HG03558 (cell line): ENCODE results near the gene CXCR5.
"Not testable (repeated sequence)": the region's sequence is repeated elsewhere in the genome, so short reads cannot be mapped to it uniquely, and the experiment has no call there.

Source experiments
- ATAC-seq: cut with Tn5 transposase; IDR thresholded peaks from one replicate; pipeline ENCODE4 v1.9.1; 2021; ENCODE audit warnings: moderate number of reproducible peaks; ENCODE audit not compliant: unreplicated experiment; ENCODE audit errors: extremely low read depth

Gene CXCR5

GRCh38 chr11:118883368-118884071, at the start of gene CXCR5:
CXCR5 (plus strand) TSS chr11:118883892; CDS start chr11:118883942, 50 bp downstream.
- peak; percentile 42 for ATAC-seq

- ATAC-seq, result no peak
Observed at GRCh38 chr11:118834427-118835028, 49.2 kb upstream of the CXCR5 start.

- ATAC-seq, result no peak
Observed at GRCh38 chr11:118837868-118838267, 45.8 kb upstream of the CXCR5 start.

- no peak for ATAC-seq
Observed at GRCh38 chr11:118838905-118839553, 44.7 kb upstream of the CXCR5 start.

- no peak for ATAC-seq
Observed at GRCh38 chr11:118841469-118842242, 42.0 kb upstream of the CXCR5 start.

- no peak for ATAC-seq
Observed at GRCh38 chr11:118842369-118842768, 41.3 kb upstream of the CXCR5 start.

- not testable (repeated sequence) for ATAC-seq
Observed at GRCh38 chr11:118842843-118843242, 40.8 kb upstream of the CXCR5 start.

- no peak for ATAC-seq
Observed at GRCh38 chr11:118843565-118843964, 40.1 kb upstream of the CXCR5 start.

- ATAC-seq, result no peak
Observed at GRCh38 chr11:118845369-118845768, 38.3 kb upstream of the CXCR5 start.

- no peak for ATAC-seq
Observed at GRCh38 chr11:118846181-118846935, 37.3 kb upstream of the CXCR5 start.

GRCh38 chr11:118849825-118850224, 33.9 kb upstream of the CXCR5 start:
- ATAC-seq, result no peak

GRCh38 chr11:118851970-118852369, 31.7 kb upstream of the CXCR5 start:
- ATAC-seq, result no peak

- no peak for ATAC-seq
Observed at GRCh38 chr11:118853678-118854077, 30.0 kb upstream of the CXCR5 start.

GRCh38 chr11:118856314-118856713, 27.4 kb upstream of the CXCR5 start:
- no peak for ATAC-seq

- ATAC-seq, result no peak
Observed at GRCh38 chr11:118857385-118857784, 26.3 kb upstream of the CXCR5 start.

GRCh38 chr11:118859973-118860372, 23.7 kb upstream of the CXCR5 start:
- no peak for ATAC-seq

GRCh38 chr11:118868659-118869058, 15.0 kb upstream of the CXCR5 start:
- no peak for ATAC-seq

- no peak for ATAC-seq
Observed at GRCh38 chr11:118870396-118871343, 13.0 kb upstream of the CXCR5 start.

- no peak for ATAC-seq
Observed at GRCh38 chr11:118872403-118872821, 11.3 kb upstream of the CXCR5 start.
